ENCODE measurements around the gene ASCL2. TPM values are rescaled to one million over a fixed set of nuclear protein-coding genes. Genes with fewer than 3 reads are reported as not detected.
"Not testable (repeated sequence)": the region's sequence is repeated elsewhere in the genome, so short reads cannot be mapped to it uniquely, and the experiment has no call there.

The ASCL2 gene
- total RNA-seq, 1 donor: not detected

- TF ChIP-seq, protein P1, sequence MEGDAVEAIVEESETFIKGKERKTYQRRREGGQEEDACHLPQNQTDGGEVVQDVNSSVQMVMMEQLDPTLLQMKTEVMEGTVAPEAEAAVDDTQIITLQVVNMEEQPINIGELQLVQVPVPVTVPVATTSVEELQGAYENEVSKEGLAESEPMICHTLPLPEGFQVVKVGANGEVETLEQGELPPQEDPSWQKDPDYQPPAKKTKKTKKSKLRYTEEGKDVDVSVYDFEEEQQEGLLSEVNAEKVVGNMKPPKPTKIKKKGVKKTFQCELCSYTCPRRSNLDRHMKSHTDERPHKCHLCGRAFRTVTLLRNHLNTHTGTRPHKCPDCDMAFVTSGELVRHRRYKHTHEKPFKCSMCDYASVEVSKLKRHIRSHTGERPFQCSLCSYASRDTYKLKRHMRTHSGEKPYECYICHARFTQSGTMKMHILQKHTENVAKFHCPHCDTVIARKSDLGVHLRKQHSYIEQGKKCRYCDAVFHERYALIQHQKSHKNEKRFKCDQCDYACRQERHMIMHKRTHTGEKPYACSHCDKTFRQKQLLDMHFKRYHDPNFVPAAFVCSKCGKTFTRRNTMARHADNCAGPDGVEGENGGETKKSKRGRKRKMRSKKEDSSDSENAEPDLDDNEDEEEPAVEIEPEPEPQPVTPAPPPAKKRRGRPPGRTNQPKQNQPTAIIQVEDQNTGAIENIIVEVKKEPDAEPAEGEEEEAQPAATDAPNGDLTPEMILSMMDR (IDR thresholded peaks at IDR 0.05; ENCODE audit: insufficient read depth, low read depth, low read length): no peak
- no peak for DNase-seq (ENCODE audit: low read depth)
- no peak overlapping the region for H3K4me3 ChIP-seq (ENCODE audit: low read depth, low read length)
These were observed 19.0 kb upstream of the ASCL2 start for GRCh38 chr11:2289350-2289749.

DNA sequence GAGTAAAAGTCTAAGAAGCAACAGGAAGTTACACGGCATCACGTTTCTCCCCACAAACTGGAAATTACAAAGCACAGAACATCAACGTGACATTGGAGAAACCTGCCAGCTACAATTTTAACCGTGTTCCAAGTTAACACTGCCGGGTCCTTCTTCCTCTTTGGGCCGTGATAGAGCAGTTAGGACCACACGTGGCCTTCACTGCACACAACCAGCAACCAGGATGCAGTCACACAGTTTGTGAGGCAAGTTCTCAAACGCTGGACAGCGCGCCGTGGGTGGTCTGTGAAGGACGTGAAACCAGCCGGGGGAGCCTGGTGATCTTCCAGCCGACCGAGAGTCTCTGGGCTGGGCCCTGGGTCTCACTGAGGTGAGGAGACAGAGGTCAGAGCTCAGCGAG, 16.7 kb upstream of the ASCL2 start:
- H3K4me3 ChIP-seq (ENCODE audit: low read depth, low read length): no peak overlapping the region
- TF ChIP-seq, protein P1 (IDR thresholded peaks at IDR 0.05; ENCODE audit: insufficient read depth, low read depth, low read length): no peak
- no peak for DNase-seq (ENCODE audit: low read depth)

DNA sequence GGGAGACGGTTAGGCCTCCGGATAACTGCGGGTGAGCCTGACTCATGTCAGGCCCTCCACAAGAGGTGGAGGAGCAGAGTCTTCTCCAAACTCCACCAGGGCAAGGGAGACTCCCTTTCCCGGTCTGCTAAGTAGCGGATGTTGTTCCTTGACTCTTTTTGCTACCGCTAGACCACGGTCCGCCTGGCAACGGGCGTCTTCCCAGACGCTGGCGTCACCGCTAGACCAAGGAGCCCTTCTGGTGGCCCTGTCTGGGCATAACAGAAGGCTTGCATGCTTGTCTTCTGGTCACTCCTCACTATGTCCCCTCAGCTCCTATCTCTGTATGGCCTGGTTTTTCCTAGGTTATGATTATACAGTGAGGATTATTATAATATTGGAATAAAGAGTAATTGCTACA, 16.0 kb upstream of the ASCL2 start:
- H3K4me3 ChIP-seq (ENCODE audit: low read depth, low read length); DNase-seq (ENCODE audit: low read depth): not testable (repeated sequence)

GRCh38 chr11:2280208-2280607, 9.8 kb upstream of the ASCL2 start:
- TF ChIP-seq, protein P1 (IDR thresholded peaks at IDR 0.05; ENCODE audit: insufficient read depth, low read depth, low read length): no peak
- no peak overlapping the region for H3K4me3 ChIP-seq (ENCODE audit: low read depth, low read length)
- no peak for DNase-seq (ENCODE audit: low read depth)

DNA sequence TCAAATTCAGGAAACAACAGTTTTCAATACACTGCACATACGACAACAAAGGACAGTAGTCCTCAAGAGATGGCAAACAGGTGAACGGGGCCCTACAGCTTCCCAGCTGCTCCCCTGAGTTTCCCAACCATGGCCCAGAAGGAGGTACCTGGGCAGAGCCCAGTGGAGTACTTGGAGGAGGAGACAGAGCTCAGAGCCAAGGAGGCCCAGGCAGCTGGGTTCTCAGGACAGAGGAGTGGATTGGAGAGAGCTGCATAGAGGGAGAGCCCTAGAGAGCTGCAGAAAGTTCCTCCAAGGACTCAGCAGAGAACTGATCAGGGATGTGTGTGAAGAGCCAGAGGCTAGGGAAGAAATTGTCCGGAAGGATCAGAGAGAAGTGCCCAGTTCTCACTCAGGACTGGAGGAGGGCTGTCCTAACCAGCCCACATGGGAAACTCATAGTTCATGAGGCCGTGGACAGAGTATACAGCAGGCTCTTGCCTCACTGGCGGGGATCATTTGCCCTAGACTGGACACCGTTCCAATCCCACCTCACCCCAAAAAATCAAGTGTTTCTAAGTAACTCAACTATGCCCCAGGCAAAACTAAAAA, 7.6 kb upstream of the ASCL2 start:
- H3K4me3 ChIP-seq (ENCODE audit: low read depth, low read length): no peak overlapping the region
- TF ChIP-seq, protein P1 (IDR thresholded peaks at IDR 0.05; ENCODE audit: insufficient read depth, low read depth, low read length): no peak
- DNase-seq (ENCODE audit: low read depth): peak; percentile 33

DNA sequence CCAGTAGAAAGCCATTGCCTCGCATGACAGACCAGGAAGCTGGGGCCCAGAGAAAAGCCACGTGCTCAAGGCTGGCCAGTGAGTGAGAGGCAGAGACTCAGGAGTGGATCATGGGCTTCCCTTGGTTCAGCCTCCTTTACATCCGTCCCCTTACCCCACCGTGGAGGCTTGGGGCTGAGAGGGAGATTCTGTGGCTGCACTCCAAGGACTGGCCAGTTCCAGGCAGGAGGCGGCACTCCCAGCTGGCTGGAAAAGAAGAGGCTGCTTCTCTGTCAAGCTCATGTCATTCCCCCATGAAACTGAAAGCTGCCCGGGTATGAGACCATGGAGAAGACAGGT, 6.6 kb upstream of the ASCL2 start:
- peak; percentile 20 for DNase-seq (ENCODE audit: low read depth)
- TF ChIP-seq, protein P1 (IDR thresholded peaks at IDR 0.05; ENCODE audit: insufficient read depth, low read depth, low read length): no peak
- H3K4me3 ChIP-seq (ENCODE audit: low read depth, low read length): no peak overlapping the region

- H3K4me3 ChIP-seq (ENCODE audit: low read depth, low read length): no peak overlapping the region
- TF ChIP-seq, protein P1 (IDR thresholded peaks at IDR 0.05; ENCODE audit: insufficient read depth, low read depth, low read length): no peak
- DNase-seq (ENCODE audit: low read depth): no peak
These were observed 6.1 kb upstream of the ASCL2 start for GRCh38 chr11:2276280-2277007.
